NCI-H1436 treated with DMSO at 0.1 percent for 48 hours (cell line): ENCODE measurements around the gene CCSER1.
"Not testable (repeated sequence)": the region's sequence is repeated elsewhere in the genome, so short reads cannot be mapped to it uniquely, and the experiment has no call there.

Source experiments
- DNase-seq: peaks from one replicate; lab custom pipeline; 2025; lab: John Stamatoyannopoulos, UW

CCSER1 gene

GRCh38 chr4:90840828-90841227, 713.6 kb downstream of the CCSER1 start:
- no peak for DNase-seq

GRCh38 chr4:90841676-90842075, 714.5 kb downstream of the CCSER1 start:
- no peak for DNase-seq

GRCh38 chr4:90842960-90843359, 715.8 kb downstream of the CCSER1 start:
- no peak for DNase-seq

GRCh38 chr4:90844241-90844640, 717.0 kb downstream of the CCSER1 start:
- DNase-seq: no peak

GRCh38 chr4:90845777-90846176, 718.6 kb downstream of the CCSER1 start:
- no peak for DNase-seq

GRCh38 chr4:90852237-90852636, 725.0 kb downstream of the CCSER1 start:
- DNase-seq: no peak

GRCh38 chr4:90855111-90855510, 727.9 kb downstream of the CCSER1 start:
- DNase-seq: no peak

GRCh38 chr4:90857081-90857820, 730.1 kb downstream of the CCSER1 start:
- no peak for DNase-seq

GRCh38 chr4:90875791-90876190, 748.6 kb downstream of the CCSER1 start:
- no peak for DNase-seq

GRCh38 chr4:90876296-90876695, 749.1 kb downstream of the CCSER1 start:
- no peak for DNase-seq

GRCh38 chr4:90883519-90883918, 756.3 kb downstream of the CCSER1 start:
- DNase-seq: no peak

- DNase-seq: no peak
These were observed 761.4 kb downstream of the CCSER1 start for GRCh38 chr4:90888571-90888970.

- DNase-seq: no peak
These were observed 762.0 kb downstream of the CCSER1 start for GRCh38 chr4:90889171-90889570.

GRCh38 chr4:90903413-90903812, 776.2 kb downstream of the CCSER1 start:
- not testable (repeated sequence) for DNase-seq

GRCh38 chr4:90904021-90904420, 776.8 kb downstream of the CCSER1 start:
- DNase-seq: no peak

- no peak for DNase-seq
These were observed 779.0 kb downstream of the CCSER1 start for GRCh38 chr4:90906239-90906638.

GRCh38 chr4:90911724-90912434, 784.7 kb downstream of the CCSER1 start:
- not testable (repeated sequence) for DNase-seq

- DNase-seq: no peak
These were observed 795.0 kb downstream of the CCSER1 start for GRCh38 chr4:90922174-90922573.

GRCh38 chr4:90926957-90927356, 799.8 kb downstream of the CCSER1 start:
- DNase-seq: no peak

GRCh38 chr4:90943311-90943710, 816.1 kb downstream of the CCSER1 start:
- no peak for DNase-seq

- no peak for DNase-seq
These were observed 819.8 kb downstream of the CCSER1 start for GRCh38 chr4:90946945-90947344.

- no peak for DNase-seq
These were observed 823.2 kb downstream of the CCSER1 start for GRCh38 chr4:90950385-90950841.

- DNase-seq: no peak
These were observed 823.8 kb downstream of the CCSER1 start for GRCh38 chr4:90951037-90951436.
